Cardiac muscle cell (in vitro differentiated cells and primary cell): ENCODE results near the gene C5. TPM values are rescaled to one million over a fixed set of nuclear protein-coding genes. Genes with fewer than 3 reads are reported as not detected.

Experiments used
- DNase-seq, 2 donors: peaks; one replicate each; pipeline versions ENCODE4 v3.0.0 to v3.0.0-alpha.2; 2010 to 2017; ENCODE audit warnings: low read depth in 1 of 2, low spot score in 1 of 2
- H3K27ac ChIP-seq: fragments of 200-600 bp; sonication (generic); 2 replicates; pipeline ENCODE4 v1.5.1; 2016
- H3K27me3 ChIP-seq: fragments of 200-600 bp; sonication (generic); 2 replicates; pipeline ENCODE4 v1.6.0; 2016; ENCODE audit warnings: control low read depth
- H3K36me3 ChIP-seq: fragments of 200-600 bp; sonication (generic); 2 replicates; pipeline ENCODE4 v1.5.1; 2016; ENCODE audit warnings: control low read depth
- H3K4me1 ChIP-seq: fragments of 200-600 bp; sonication (generic); 2 replicates; pipeline ENCODE4 v1.8.1; 2017; ENCODE audit warnings: low read depth, mild to moderate bottlenecking, mixed run types
- H3K4me3 ChIP-seq: fragments of 200-600 bp; sonication (generic); 2 replicates; pipeline ENCODE4 v1.5.1; 2016; ENCODE audit warnings: mild to moderate bottlenecking
- H3K9me3 ChIP-seq: fragments of 200-600 bp; sonication (generic); 2 replicates; pipeline ENCODE4 v1.5.1; 2017; ENCODE audit warnings: low read depth, mild to moderate bottlenecking, control low read depth
- CTCF ChIP-seq: IDR thresholded peaks from 2 replicates; pipeline ENCODE4 v1.5.1; 2012; ENCODE audit warnings: low read depth, mild to moderate bottlenecking, low read length
- polyA plus RNA-seq: library from polyadenylated mRNA; unstranded; fragments of >200 nt; fragmentation: Nextera tagmentation; extraction: Ambion mirVana; gene quantifications from 2 replicates; pipeline ENCODE4 v1.2.1, GENCODE V29; 2016
- total RNA-seq: library from RNA; depleted of rRNA; stranded (reverse); fragments of >200 nt; gene quantifications from 2 replicates; pipeline ENCODE4 v1.2.3, GENCODE V29; 2016

Gene C5
- total and polyA plus RNA-seq, 2 experiments from 2014 or later = 0.55 to 1.3 TPM

GRCh38 chr9:121026260-121026691 is 23.8 kb downstream of the C5 start:
- Histone ChIP-seq H3K27me3 (no peaks in the 10 kb centered on the region), H3K4me3 (no peak overlapping the region), H3K9me3 (no peaks in the 10 kb centered on the region), H3K36me3 (no peaks in the 10 kb centered on the region), H3K27ac (no peak overlapping the region), H3K4me1 (no peaks in the 10 kb centered on the region)
- DNase-seq = peak in 1 of 2 donors; percentile 35
- no peak for TF ChIP-seq CTCF

GRCh38 chr9:121024237-121024636 is 25.8 kb downstream of the C5 start:
- DNase-seq = no peak
- Histone ChIP-seq H3K36me3 (no peaks in the 10 kb centered on the region), H3K4me1 (no peaks in the 10 kb centered on the region), H3K4me3 (no peak overlapping the region), H3K27ac (no peak overlapping the region), H3K9me3 (no peaks in the 10 kb centered on the region), H3K27me3 (no peaks in the 10 kb centered on the region)
- TF ChIP-seq CTCF = no peak

- Histone ChIP-seq H3K27ac (no peak overlapping the region), H3K36me3 (no peaks in the 10 kb centered on the region), H3K4me3 (no peak overlapping the region), H3K27me3 (no peaks in the 10 kb centered on the region), H3K9me3 (no peaks in the 10 kb centered on the region), H3K4me1 (no peaks in the 10 kb centered on the region)
- DNase-seq = peak in 1 of 2 donors; percentile 14
- TF ChIP-seq CTCF = peak; percentile 23
Observed at GRCh38 chr9:121023064-121023463, 27.0 kb downstream of the C5 start.

GRCh38 chr9:121021301-121021700 is 28.8 kb downstream of the C5 start:
- H3K9me3 ChIP-seq = no peaks in the 10 kb centered on the region
- DNase-seq = no peak
- no peaks in the 10 kb centered on the region for H3K4me1 ChIP-seq
- TF ChIP-seq CTCF = no peak
- no peaks in the 10 kb centered on the region for H3K36me3 ChIP-seq
- H3K27me3 ChIP-seq = no peaks in the 10 kb centered on the region
- no peak overlapping the region for H3K27ac ChIP-seq
- H3K4me3 ChIP-seq = no peak overlapping the region

GRCh38 chr9:121019273-121019672 is 30.8 kb downstream of the C5 start:
- Histone ChIP-seq H3K4me1 (no peaks in the 10 kb centered on the region), H3K27ac (no peak overlapping the region), H3K36me3 (no peaks in the 10 kb centered on the region), H3K9me3 (no peaks in the 10 kb centered on the region), H3K4me3 (no peak overlapping the region), H3K27me3 (no peaks in the 10 kb centered on the region)
- no peak for TF ChIP-seq CTCF
- DNase-seq = no peak

GRCh38 chr9:121013911-121014310 is 36.2 kb downstream of the C5 start:
- Histone ChIP-seq H3K27ac (no peak overlapping the region), H3K9me3 (no peaks in the 10 kb centered on the region), H3K4me3 (no peak overlapping the region), H3K27me3 (no peaks in the 10 kb centered on the region), H3K36me3 (no peaks in the 10 kb centered on the region), H3K4me1 (no peaks in the 10 kb centered on the region)
- no peak for DNase-seq
- no peak for TF ChIP-seq CTCF
